ENCODE results near the gene LHFPL5.

Gene LHFPL5

DNA sequence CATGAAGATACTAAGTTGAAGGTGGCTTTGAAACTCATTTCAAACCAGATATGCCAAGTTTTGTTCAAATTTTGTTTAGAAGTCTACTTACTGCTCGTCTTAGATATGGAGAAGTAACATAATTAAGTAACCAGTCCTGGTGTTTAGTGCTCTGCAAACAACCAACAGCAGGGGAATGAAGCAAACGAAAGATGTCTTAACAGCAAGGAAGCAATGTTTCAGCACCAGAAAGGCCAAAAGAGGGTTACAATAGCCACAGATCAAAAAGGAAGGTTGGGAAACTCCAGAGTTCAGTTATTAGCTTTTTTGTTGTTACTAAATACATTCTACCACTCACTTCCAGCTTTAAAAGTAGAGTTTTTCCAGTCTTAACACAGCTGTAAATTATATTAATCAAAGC is 45.1 kb downstream of the LHFPL5 start:
- FAIRE-seq, result no peak

DNA sequence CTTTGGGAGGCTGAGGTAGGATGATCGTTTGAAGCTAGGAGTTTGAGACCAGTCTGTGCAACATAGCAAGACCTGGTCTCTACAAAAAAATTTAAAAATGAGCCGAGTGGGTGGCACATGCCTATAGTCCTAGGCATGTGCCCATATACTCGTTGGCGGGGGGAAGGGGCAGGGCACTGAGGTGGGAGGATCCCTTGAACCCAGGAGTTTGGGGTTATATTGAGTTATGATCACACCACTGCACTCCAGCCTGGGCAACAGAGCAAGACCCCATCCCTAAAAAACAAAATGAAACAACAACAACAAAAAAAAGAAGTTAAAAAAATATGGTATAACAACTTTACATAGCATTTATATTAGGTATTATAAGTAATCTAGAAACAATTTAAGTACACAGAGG is 47.8 kb downstream of the LHFPL5 start:
- DNase-seq (ENCODE audit: insufficient read length, low spot score) (no peak), FAIRE-seq (no peak)

More for the DNA sequence above, 45.1 kb downstream of the LHFPL5 start:
- no peak for DNase-seq (ENCODE audit: insufficient read length, low spot score)

DNA sequence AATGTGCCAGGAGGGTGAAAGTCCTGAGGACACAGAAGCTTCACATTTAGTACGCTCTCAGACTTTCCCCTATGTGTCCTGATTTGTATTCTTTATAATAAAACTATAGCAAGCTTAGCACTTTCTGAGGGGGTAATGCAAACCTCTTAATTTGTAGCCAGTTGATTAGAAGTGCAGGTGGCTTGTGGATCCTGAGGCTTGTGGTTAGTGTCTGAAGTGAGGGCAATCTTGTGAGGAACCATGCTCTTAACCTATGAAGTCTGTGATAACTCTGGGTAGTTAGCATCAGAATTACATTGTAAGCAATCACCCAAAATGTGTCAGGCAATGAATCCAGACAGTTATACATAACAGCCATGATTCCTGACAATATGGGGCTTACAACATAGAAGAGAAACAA is 51.1 kb downstream of the LHFPL5 start:
- FAIRE-seq (no peak), DNase-seq (ENCODE audit: insufficient read length, low spot score) (no peak)

DNA sequence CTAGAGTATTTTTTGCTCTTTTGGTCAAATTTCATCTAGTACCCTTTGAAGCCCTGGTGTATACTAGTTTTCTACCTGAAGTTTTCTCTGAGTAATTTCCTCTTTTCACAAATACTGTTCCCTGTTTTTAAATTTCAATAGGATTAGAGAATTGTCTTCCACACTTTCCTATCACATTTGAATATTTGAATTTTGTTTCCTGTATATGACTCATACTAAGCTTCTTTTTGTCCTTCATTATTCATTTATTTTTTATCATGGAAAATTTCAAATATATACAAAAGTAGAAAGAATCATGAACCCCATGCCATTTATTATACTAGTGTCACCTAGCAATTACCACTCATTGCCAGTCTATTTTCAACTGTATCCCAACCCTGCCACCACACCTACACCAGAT is 52.7 kb downstream of the LHFPL5 start:
- DNase-seq (ENCODE audit: insufficient read length, low spot score) (no peak), FAIRE-seq (no peak)

DNA sequence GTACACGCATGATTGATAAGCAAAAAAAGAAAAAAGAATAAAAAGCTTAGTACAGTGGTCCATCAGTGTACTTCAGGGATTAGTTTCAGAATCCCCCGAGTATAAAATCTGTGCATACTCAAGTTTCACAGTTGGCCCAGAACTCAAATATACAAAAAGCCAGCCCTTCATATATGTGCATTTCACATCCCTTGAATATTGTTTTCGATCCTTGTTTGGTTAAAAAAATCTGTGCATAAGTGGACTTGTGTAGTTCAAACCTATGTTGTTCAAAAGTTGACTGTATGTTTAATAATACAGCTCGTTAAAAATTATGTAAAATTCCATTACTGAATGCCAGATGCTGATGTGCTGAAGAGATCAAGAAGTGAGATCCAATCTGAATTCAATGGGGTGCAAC is 54.2 kb downstream of the LHFPL5 start:
- no peak for FAIRE-seq
- DNase-seq (ENCODE audit: insufficient read length, low spot score), result no peak

Data from HTR-8/SVneo (cell line).